H1 (cell line): Measurements from ENCODE around the gene MAGI2. TPM values are rescaled to one million over a fixed set of nuclear protein-coding genes. Genes with fewer than 3 reads are reported as not detected.

ENCODE experiments used
- CBX5 ChIP-seq: fragments of 300-800, 300-1000 bp; sonication (generic); IDR thresholded peaks from 2 replicates; pipeline ENCODE4 v1.7.1; 2016; ENCODE audit warnings: antibody characterized with exemption, low read length, low read depth
- CREB1 ChIP-seq: IDR thresholded peaks from 2 replicates; pipeline ENCODE4 v1.6.1; 2012; ENCODE audit warnings: inconsistent platforms
- EZH2 ChIP-seq: fragments of 200-600 bp; sonication (generic); IDR thresholded peaks from 2 replicates; pipeline ENCODE4 v1.7.1; 2012; ENCODE audit warnings: low read depth, mild to moderate bottlenecking, moderate library complexity, low read length, inconsistent platforms; ENCODE audit not compliant: severe bottlenecking
- HDAC2 ChIP-seq, 2 experiments: fragments of 300-600 bp in 1 of 2; sonication (generic) in 1 of 2; IDR thresholded peaks; 2 replicates each; pipeline ENCODE4 v1.6.1; 2011 to 2012; ENCODE audit warnings: low read depth in 2 of 2, low read length in 2 of 2, mild to moderate bottlenecking in 2 of 2, moderate library complexity in 2 of 2, borderline replicate concordance in 1 of 2, inconsistent platforms in 1 of 2
- MAX ChIP-seq: IDR thresholded peaks from 2 replicates; pipeline ENCODE4 v1.6.1; 2012; ENCODE audit warnings: inconsistent platforms
- NANOG ChIP-seq: IDR thresholded peaks from 2 replicates; pipeline ENCODE4 v1.6.1; 2011; ENCODE audit warnings: low read length, low read depth, mild to moderate bottlenecking, inconsistent platforms; ENCODE audit not compliant: insufficient read depth, poor library complexity, severe bottlenecking
- NRF1 ChIP-seq: IDR thresholded peaks from 2 replicates; pipeline ENCODE4 v1.6.1; 2011; ENCODE audit warnings: mild to moderate bottlenecking, low read depth, low read length, improper control_type of control experiment
- POLR2AphosphoS5 ChIP-seq: IDR thresholded peaks from 2 replicates; pipeline ENCODE4 v1.6.1; 2011; ENCODE audit warnings: low read depth, low read length
- RXRA ChIP-seq: IDR thresholded peaks from 2 replicates; pipeline ENCODE4 v1.6.1; 2011; ENCODE audit warnings: low read depth, mild to moderate bottlenecking, low read length, moderate library complexity; ENCODE audit not compliant: insufficient read depth
- SUZ12 ChIP-seq: fragments of 200-600 bp; sonication (generic); IDR thresholded peaks from 2 replicates; pipeline ENCODE4 v1.6.1; 2012; ENCODE audit warnings: mild to moderate bottlenecking, inconsistent platforms, low read length, moderate library complexity, mixed read lengths
- TEAD4 ChIP-seq: IDR thresholded peaks from 2 replicates; pipeline ENCODE4 v1.6.1; 2012; ENCODE audit warnings: low read depth, low read length, inconsistent platforms, mixed read lengths
- polyA plus RNA-seq, 7 experiments: library from polyadenylated mRNA; depleted of rRNA in 3 of 7; stranded (reverse) in 5 of 7; unstranded in 2 of 7; fragments of >200 nt in 5 of 7; fragments of 200-250 nt in 2 of 7; gene quantifications; 1 replicate in 5 of 7; 2 replicates in 1 of 7; 4 replicates in 1 of 7; pipeline versions ENCODE4 v1.2.1 to v1.2.3, GENCODE V29; 2011 to 2013; ENCODE audit warnings: missing spikeins in 2 of 7, mixed read lengths in 2 of 7
- total RNA-seq: library from RNA; stranded (reverse); fragmentation: NEBNext Ultra II Directional; extraction: Animal tissue kit (Norgen Biotek cat#: 25700); gene quantifications from 2 replicates; pipeline ENCODE4 v1.2.1, GENCODE V29; 2021
- TF ChIP-seq, protein P1 (sequence below): fragments of 300-600 bp; sonication (generic); IDR thresholded peaks from 2 replicates; pipeline ENCODE4 v1.7.1; 2012; ENCODE audit warnings: low read length, moderate library complexity, mild to moderate bottlenecking, inconsistent platforms; ENCODE audit not compliant: insufficient replicate concordance

The MAGI2 gene
- total and polyA plus RNA-seq, 2 of the 8 experiments (the other 6 are each of a cell fraction or from before 2014, with no cell fraction given) = 6.0 to 27.3 TPM

DNA sequence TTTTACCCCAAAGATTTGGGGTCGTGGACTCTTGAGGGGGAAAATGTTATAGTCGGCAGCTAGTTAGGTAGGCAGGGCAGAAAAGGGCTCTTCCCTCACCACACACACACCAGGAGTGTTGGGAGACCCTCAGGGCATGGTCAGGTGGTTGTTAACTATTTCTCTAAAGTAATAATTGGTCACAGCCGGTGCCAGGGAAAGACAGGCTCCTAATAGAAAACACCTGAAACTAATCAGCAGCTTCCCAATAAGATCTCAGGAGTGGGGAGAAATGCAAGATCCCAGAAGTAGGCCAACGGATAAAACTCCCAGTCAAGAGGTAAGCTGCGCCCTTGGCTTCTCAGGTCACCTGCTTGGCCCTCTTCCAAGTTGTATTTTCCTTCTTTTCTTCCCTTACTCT is 1441.8 kb downstream of the MAGI2 start (continued):
- TF ChIP-seq, protein P1, sequence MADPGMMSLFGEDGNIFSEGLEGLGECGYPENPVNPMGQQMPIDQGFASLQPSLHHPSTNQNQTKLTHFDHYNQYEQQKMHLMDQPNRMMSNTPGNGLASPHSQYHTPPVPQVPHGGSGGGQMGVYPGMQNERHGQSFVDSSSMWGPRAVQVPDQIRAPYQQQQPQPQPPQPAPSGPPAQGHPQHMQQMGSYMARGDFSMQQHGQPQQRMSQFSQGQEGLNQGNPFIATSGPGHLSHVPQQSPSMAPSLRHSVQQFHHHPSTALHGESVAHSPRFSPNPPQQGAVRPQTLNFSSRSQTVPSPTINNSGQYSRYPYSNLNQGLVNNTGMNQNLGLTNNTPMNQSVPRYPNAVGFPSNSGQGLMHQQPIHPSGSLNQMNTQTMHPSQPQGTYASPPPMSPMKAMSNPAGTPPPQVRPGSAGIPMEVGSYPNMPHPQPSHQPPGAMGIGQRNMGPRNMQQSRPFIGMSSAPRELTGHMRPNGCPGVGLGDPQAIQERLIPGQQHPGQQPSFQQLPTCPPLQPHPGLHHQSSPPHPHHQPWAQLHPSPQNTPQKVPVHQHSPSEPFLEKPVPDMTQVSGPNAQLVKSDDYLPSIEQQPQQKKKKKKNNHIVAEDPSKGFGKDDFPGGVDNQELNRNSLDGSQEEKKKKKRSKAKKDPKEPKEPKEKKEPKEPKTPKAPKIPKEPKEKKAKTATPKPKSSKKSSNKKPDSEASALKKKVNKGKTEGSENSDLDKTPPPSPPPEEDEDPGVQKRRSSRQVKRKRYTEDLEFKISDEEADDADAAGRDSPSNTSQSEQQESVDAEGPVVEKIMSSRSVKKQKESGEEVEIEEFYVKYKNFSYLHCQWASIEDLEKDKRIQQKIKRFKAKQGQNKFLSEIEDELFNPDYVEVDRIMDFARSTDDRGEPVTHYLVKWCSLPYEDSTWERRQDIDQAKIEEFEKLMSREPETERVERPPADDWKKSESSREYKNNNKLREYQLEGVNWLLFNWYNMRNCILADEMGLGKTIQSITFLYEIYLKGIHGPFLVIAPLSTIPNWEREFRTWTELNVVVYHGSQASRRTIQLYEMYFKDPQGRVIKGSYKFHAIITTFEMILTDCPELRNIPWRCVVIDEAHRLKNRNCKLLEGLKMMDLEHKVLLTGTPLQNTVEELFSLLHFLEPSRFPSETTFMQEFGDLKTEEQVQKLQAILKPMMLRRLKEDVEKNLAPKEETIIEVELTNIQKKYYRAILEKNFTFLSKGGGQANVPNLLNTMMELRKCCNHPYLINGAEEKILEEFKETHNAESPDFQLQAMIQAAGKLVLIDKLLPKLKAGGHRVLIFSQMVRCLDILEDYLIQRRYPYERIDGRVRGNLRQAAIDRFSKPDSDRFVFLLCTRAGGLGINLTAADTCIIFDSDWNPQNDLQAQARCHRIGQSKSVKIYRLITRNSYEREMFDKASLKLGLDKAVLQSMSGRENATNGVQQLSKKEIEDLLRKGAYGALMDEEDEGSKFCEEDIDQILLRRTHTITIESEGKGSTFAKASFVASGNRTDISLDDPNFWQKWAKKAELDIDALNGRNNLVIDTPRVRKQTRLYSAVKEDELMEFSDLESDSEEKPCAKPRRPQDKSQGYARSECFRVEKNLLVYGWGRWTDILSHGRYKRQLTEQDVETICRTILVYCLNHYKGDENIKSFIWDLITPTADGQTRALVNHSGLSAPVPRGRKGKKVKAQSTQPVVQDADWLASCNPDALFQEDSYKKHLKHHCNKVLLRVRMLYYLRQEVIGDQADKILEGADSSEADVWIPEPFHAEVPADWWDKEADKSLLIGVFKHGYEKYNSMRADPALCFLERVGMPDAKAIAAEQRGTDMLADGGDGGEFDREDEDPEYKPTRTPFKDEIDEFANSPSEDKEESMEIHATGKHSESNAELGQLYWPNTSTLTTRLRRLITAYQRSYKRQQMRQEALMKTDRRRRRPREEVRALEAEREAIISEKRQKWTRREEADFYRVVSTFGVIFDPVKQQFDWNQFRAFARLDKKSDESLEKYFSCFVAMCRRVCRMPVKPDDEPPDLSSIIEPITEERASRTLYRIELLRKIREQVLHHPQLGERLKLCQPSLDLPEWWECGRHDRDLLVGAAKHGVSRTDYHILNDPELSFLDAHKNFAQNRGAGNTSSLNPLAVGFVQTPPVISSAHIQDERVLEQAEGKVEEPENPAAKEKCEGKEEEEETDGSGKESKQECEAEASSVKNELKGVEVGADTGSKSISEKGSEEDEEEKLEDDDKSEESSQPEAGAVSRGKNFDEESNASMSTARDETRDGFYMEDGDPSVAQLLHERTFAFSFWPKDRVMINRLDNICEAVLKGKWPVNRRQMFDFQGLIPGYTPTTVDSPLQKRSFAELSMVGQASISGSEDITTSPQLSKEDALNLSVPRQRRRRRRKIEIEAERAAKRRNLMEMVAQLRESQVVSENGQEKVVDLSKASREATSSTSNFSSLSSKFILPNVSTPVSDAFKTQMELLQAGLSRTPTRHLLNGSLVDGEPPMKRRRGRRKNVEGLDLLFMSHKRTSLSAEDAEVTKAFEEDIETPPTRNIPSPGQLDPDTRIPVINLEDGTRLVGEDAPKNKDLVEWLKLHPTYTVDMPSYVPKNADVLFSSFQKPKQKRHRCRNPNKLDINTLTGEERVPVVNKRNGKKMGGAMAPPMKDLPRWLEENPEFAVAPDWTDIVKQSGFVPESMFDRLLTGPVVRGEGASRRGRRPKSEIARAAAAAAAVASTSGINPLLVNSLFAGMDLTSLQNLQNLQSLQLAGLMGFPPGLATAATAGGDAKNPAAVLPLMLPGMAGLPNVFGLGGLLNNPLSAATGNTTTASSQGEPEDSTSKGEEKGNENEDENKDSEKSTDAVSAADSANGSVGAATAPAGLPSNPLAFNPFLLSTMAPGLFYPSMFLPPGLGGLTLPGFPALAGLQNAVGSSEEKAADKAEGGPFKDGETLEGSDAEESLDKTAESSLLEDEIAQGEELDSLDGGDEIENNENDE = no peak
- TF ChIP-seq NANOG (no peak), POLR2AphosphoS5 (no peak), SUZ12 (no peak), RXRA (no peak), MAX (no peak), EZH2 (no peak), TEAD4 (no peak), NRF1 (no peak), CBX5 (no peak), HDAC2 (IDR thresholded peaks at IDR 0.05; ENCODE audit: borderline replicate concordance in 1 of 2, low read depth in 2 of 2, low read length in 2 of 2) (no peak), CREB1 (no peak)
